SK-N-SH treated with all-trans-retinoic acid at 6 μM for 48 hours (cell line): ENCODE data around the gene ANKDD1A.

Experiments used
- ATAC-seq: fragments of 200-7000 bp; cut with Tn5 transposase; 3 replicates; pipeline ENCODE4 v1.9.1; 2020; ENCODE audit warnings: mild to moderate bottlenecking, moderate library complexity
- ARNTL ChIP-seq: fragments of 450-650 bp; formaldehyde crosslinking; IDR thresholded peaks from 2 replicates; pipeline ENCODE4 v1.5.0; 2020; ENCODE audit warnings: low read depth, mild to moderate bottlenecking, moderate library complexity, borderline replicate concordance
- BACH2 ChIP-seq: fragments of 250-450 bp; sonication (Bioruptor Pico); IDR thresholded peaks from 2 replicates; pipeline ENCODE4 v1.9.0; 2021; ENCODE audit warnings: mild to moderate bottlenecking, borderline replicate concordance
- CREB5 ChIP-seq: fragments of 250-450 bp; sonication (Bioruptor Pico); IDR thresholded peaks from 2 replicates; pipeline ENCODE4 v1.5.1; 2020; ENCODE audit warnings: low read depth, mild to moderate bottlenecking, moderate library complexity
- CSDC2 ChIP-seq: fragments of 250-450 bp; sonication (Bioruptor Pico); IDR thresholded peaks from 2 replicates; pipeline ENCODE4 v1.5.0; 2020; ENCODE audit warnings: mild to moderate bottlenecking, moderate library complexity
- ESRRG ChIP-seq: fragments of 250-450 bp; sonication (Bioruptor Pico); IDR thresholded peaks from 2 replicates; pipeline ENCODE4 v1.6.1; 2021; ENCODE audit warnings: mild to moderate bottlenecking
- GLIS3 ChIP-seq: fragments of 250-450 bp; sonication (Bioruptor Pico); IDR thresholded peaks from 2 replicates; pipeline ENCODE4 v1.5.0; 2020; ENCODE audit warnings: mild to moderate bottlenecking, moderate library complexity
- OSR1 ChIP-seq: fragments of 250-450 bp; sonication (Bioruptor Pico); IDR thresholded peaks from 2 replicates; pipeline ENCODE4 v1.8.0; 2022; ENCODE audit warnings: moderate library complexity, mild to moderate bottlenecking, inconsistent platforms
- PATZ1 ChIP-seq: fragments of 250-450 bp; sonication (Bioruptor Pico); IDR thresholded peaks from 2 replicates; pipeline ENCODE4 v1.8.0; 2020; ENCODE audit warnings: mild to moderate bottlenecking, moderate library complexity, borderline replicate concordance
- POU6F1 ChIP-seq: fragments of 250-450 bp; sonication (Bioruptor Pico); IDR thresholded peaks from 2 replicates; pipeline ENCODE4 v1.8.0; 2021; ENCODE audit warnings: low read depth, mild to moderate bottlenecking, moderate library complexity, borderline replicate concordance
- PPARA ChIP-seq: fragments of 250-450 bp; sonication (Bioruptor Pico); IDR thresholded peaks from 2 replicates; pipeline ENCODE4 v1.5.0; 2020; ENCODE audit warnings: mild to moderate bottlenecking, borderline replicate concordance
- RARB ChIP-seq: fragments of 250-450 bp; sonication (Bioruptor Pico); IDR thresholded peaks from 2 replicates; pipeline ENCODE4 v1.8.0; 2021; ENCODE audit warnings: mild to moderate bottlenecking, moderate library complexity
- SNAI2 ChIP-seq: fragments of 250-450 bp; sonication (Bioruptor Pico); IDR thresholded peaks from 2 replicates; pipeline ENCODE4 v1.5.0; 2020; ENCODE audit warnings: mild to moderate bottlenecking, moderate library complexity
- TCF4 ChIP-seq: fragments of 250-450 bp; sonication (Bioruptor Pico); IDR thresholded peaks from 2 replicates; pipeline ENCODE4 v1.8.0; 2021; ENCODE audit warnings: mild to moderate bottlenecking, moderate library complexity, borderline replicate concordance
- TOX ChIP-seq: fragments of 250-450 bp; sonication (Bioruptor Pico); IDR thresholded peaks from 2 replicates; pipeline ENCODE4 v1.8.0; 2021; ENCODE audit warnings: mild to moderate bottlenecking, moderate library complexity, borderline replicate concordance
- TSHZ2 ChIP-seq: fragments of 250-450 bp; sonication (Bioruptor Pico); IDR thresholded peaks from 2 replicates; pipeline ENCODE4 v1.5.0; 2020; ENCODE audit warnings: mild to moderate bottlenecking, moderate library complexity
- ZC3H10 ChIP-seq: fragments of 250-450 bp; sonication (Bioruptor Pico); IDR thresholded peaks from 2 replicates; pipeline ENCODE4 v1.5.1; 2021; ENCODE audit warnings: mild to moderate bottlenecking, moderate library complexity
- ZFP3 ChIP-seq: fragments of 250-450 bp; sonication (Bioruptor Pico); IDR thresholded peaks from 2 replicates; pipeline ENCODE4 v1.5.0; 2020; ENCODE audit warnings: mild to moderate bottlenecking, moderate library complexity
- ZFP30 ChIP-seq: fragments of 450-650 bp; formaldehyde crosslinking; IDR thresholded peaks from 2 replicates; pipeline ENCODE4 v1.5.0; 2022; ENCODE audit warnings: mild to moderate bottlenecking, moderate library complexity
- ZNF565 ChIP-seq: fragments of 450-650 bp; formaldehyde crosslinking; conservative IDR thresholded peaks from 2 replicates; pipeline ENCODE4 v1.5.0; 2020; ENCODE audit warnings: low read depth, mild to moderate bottlenecking, moderate library complexity
- ZNF70 ChIP-seq: fragments of 450-650 bp; formaldehyde crosslinking; IDR thresholded peaks from 2 replicates; pipeline ENCODE4 v1.5.0; 2020; ENCODE audit warnings: mild to moderate bottlenecking, moderate library complexity
- ZNF8 ChIP-seq: fragments of 450-650 bp; formaldehyde crosslinking; IDR thresholded peaks from 2 replicates; pipeline ENCODE4 v1.5.0; 2020; ENCODE audit warnings: mild to moderate bottlenecking, moderate library complexity

ANKDD1A gene

GRCh38 chr15:64938192-64938591 is 26.5 kb downstream of the ANKDD1A start:
- TF ChIP-seq ZFP30 (no peak), ZFP3 (no peak), CSDC2 (CRISPR knock-in tag) (no peak), TSHZ2 (no peak), ESRRG (CRISPR knock-in tag) (no peak), PPARA (CRISPR knock-in tag) (no peak), PATZ1 (CRISPR knock-in tag) (no peak), TCF4 (CRISPR knock-in tag) (no peak), BACH2 (CRISPR knock-in tag) (no peak), OSR1 (CRISPR knock-in tag) (no peak), ZNF70 (CRISPR knock-in tag) (no peak), ZC3H10 (CRISPR knock-in tag) (no peak), ZNF8 (CRISPR knock-in tag) (no peak), ZNF565 (CRISPR knock-in tag) (no peak)
- no peak for ATAC-seq

GRCh38 chr15:64942356-64942755 is 30.7 kb downstream of the ANKDD1A start:
- ATAC-seq = no peak
- TF ChIP-seq PPARA (CRISPR knock-in tag) (no peak), TCF4 (CRISPR knock-in tag) (no peak), RARB (CRISPR knock-in tag) (no peak), TSHZ2 (no peak), SNAI2 (CRISPR knock-in tag) (no peak), ZNF565 (CRISPR knock-in tag) (no peak), ZC3H10 (CRISPR knock-in tag) (no peak), GLIS3 (CRISPR knock-in tag) (no peak), ZFP3 (no peak), ARNTL (no peak), ZFP30 (no peak), POU6F1 (no peak), CREB5 (CRISPR knock-in tag) (no peak), ESRRG (CRISPR knock-in tag) (no peak), ZNF8 (CRISPR knock-in tag) (no peak), OSR1 (CRISPR knock-in tag) (no peak), PATZ1 (CRISPR knock-in tag) (no peak), TOX (CRISPR knock-in tag) (no peak), ZNF70 (CRISPR knock-in tag) (no peak)
